ENCODE results near the gene ADGRG7. TPM values are rescaled to one million over a fixed set of nuclear protein-coding genes. Genes with fewer than 3 reads are reported as not detected.

The ADGRG7 gene
- total RNA-seq, 6 donors from 2014 or later: not detected

GRCh38 chr3:100563228-100563627 lies 46.2 kb upstream of the ADGRG7 start:
- H3K9me3 ChIP-seq: no peaks in the 10 kb centered on the region
- H3K27me3 ChIP-seq: no peaks in the 10 kb centered on the region
- no peak for DNase-seq
- H3K4me1 ChIP-seq: peaks cover 0 to 3% (median 0%) of the 10 kb centered on the region in 4 donors
- H3K36me3 ChIP-seq: no peaks in the 10 kb centered on the region
- WGBS, 2 donors: 60 to 77% methylated on average over 1 of the region's 1 CpG
- H3K27ac ChIP-seq: no peak overlapping the region
- TF ChIP-seq POLR2AphosphoS5 (IDR thresholded peaks at IDR 0.05) (no peak), EP300 (IDR thresholded peaks at IDR 0.05) (no peak), POLR2A (IDR thresholded peaks at IDR 0.05) (no peak)
- TF ChIP-seq, protein P1, sequence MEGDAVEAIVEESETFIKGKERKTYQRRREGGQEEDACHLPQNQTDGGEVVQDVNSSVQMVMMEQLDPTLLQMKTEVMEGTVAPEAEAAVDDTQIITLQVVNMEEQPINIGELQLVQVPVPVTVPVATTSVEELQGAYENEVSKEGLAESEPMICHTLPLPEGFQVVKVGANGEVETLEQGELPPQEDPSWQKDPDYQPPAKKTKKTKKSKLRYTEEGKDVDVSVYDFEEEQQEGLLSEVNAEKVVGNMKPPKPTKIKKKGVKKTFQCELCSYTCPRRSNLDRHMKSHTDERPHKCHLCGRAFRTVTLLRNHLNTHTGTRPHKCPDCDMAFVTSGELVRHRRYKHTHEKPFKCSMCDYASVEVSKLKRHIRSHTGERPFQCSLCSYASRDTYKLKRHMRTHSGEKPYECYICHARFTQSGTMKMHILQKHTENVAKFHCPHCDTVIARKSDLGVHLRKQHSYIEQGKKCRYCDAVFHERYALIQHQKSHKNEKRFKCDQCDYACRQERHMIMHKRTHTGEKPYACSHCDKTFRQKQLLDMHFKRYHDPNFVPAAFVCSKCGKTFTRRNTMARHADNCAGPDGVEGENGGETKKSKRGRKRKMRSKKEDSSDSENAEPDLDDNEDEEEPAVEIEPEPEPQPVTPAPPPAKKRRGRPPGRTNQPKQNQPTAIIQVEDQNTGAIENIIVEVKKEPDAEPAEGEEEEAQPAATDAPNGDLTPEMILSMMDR (IDR thresholded peaks at IDR 0.05): no peak
- ATAC-seq (ENCODE audit: low FRiP score in 2 of 2): no peak
- no peak overlapping the region for H3K4me3 ChIP-seq

DNA sequence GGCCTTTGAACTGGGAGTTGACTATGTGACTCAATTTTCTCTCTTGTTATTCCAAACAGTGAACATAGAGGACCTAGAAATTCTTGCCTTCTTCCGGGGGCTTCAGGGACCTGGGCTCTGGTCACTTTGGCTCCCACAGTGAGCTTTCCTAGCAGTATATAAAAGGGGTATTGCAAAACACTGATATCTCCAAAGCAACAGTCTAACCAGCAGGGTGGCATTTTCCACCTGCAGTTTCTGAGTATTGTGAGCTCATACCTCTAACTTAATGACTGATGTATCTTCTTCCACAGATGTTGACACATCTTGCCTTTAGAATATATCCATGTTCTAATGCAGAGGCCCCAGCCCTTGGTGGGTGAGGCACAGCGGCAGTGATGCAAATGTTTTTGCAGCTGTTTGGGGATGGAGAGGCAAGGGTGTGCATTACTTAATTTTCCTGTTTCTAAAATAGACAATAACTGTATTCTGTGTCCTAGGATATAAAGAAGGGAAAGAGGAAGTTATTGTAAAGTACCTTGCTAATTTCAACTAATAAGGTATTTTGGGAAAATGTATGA lies 45.7 kb upstream of the ADGRG7 start:
- H3K27me3 ChIP-seq: no peaks in the 10 kb centered on the region
- no peak for TF ChIP-seq POLR2A (IDR thresholded peaks at IDR 0.05)
- TF ChIP-seq, protein P1 (IDR thresholded peaks at IDR 0.05): no peak
- TF ChIP-seq EP300 (IDR thresholded peaks at IDR 0.05): no peak
- no peak for TF ChIP-seq POLR2AphosphoS5 (IDR thresholded peaks at IDR 0.05)
- H3K27ac ChIP-seq: no peak overlapping the region
- H3K4me3 ChIP-seq: no peak overlapping the region
- no peak for DNase-seq
- H3K36me3 ChIP-seq: peaks cover 0 to under 1% (median 0%) of the 10 kb centered on the region in 4 donors
- H3K9me3 ChIP-seq: no peaks in the 10 kb centered on the region
- no peak for ATAC-seq (ENCODE audit: low FRiP score in 2 of 2)
- H3K4me1 ChIP-seq: peaks cover 0 to 3% (median 0%) of the 10 kb centered on the region in 4 donors
- WGBS, 2 donors: 65 to 78% methylated on average over 2 of the region's 2 CpGs

DNA sequence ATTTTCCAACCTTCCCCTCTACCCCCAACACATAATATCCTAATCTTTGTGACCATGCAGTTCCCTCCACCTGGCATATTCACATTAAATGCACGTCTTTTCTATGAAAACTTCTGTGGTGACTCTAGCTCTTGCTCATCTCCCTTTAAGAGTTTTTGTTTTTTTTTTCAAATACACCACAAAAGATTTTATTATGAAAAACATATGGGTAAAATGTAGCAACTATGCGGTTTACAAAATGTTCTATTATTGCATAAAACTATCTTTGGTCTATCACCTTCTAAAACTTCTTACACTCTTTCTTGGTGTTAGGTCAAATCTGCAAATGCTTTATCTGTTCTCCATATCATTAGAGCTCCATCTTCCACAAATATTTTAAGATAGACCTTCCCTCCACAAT lies 38.6 kb upstream of the ADGRG7 start:
- H3K9me3 ChIP-seq: no peaks in the 10 kb centered on the region
- H3K36me3 ChIP-seq: peaks cover 0 to 4% (median 0%) of the 10 kb centered on the region in 4 donors
- WGBS, 2 donors: 91 to 94% methylated on average over 2 of the region's 2 CpGs
- no peak overlapping the region for H3K27ac ChIP-seq
- H3K27me3 ChIP-seq: no peaks in the 10 kb centered on the region
- DNase-seq (no peak), ATAC-seq (ENCODE audit: low FRiP score in 2 of 2) (no peak)
- no peaks in the 10 kb centered on the region for H3K4me1 ChIP-seq
- TF ChIP-seq EP300 (IDR thresholded peaks at IDR 0.05) (no peak), POLR2A (IDR thresholded peaks at IDR 0.05) (no peak), POLR2AphosphoS5 (IDR thresholded peaks at IDR 0.05) (no peak)
- TF ChIP-seq, protein P1 (IDR thresholded peaks at IDR 0.05): no peak
- no peak overlapping the region for H3K4me3 ChIP-seq

GRCh38 chr3:100574536-100574935 lies 34.9 kb upstream of the ADGRG7 start:
- 94 to 96% methylated on average over 3 of the region's 3 CpGs for WGBS, 2 donors
- no peaks in the 10 kb centered on the region for H3K4me1 ChIP-seq

More at GRCh38 chr3:100574536-100574935, 34.9 kb upstream of the ADGRG7 start:
- TF ChIP-seq, protein P1 (IDR thresholded peaks at IDR 0.05): no peak
- no peak for TF ChIP-seq POLR2AphosphoS5 (IDR thresholded peaks at IDR 0.05)
- TF ChIP-seq EP300 (IDR thresholded peaks at IDR 0.05): no peak
- no peak for TF ChIP-seq POLR2A (IDR thresholded peaks at IDR 0.05)
- Histone ChIP-seq H3K4me3 (no peak overlapping the region), H3K9me3 (no peaks in the 10 kb centered on the region), H3K27ac (no peak overlapping the region), H3K27me3 (no peaks in the 10 kb centered on the region), H3K36me3 (no peaks in the 10 kb centered on the region)
- ATAC-seq (ENCODE audit: low FRiP score in 2 of 2): no peak
- no peak for DNase-seq
